Measurements from ENCODE around the gene PDC. TPM values are rescaled to one million over a fixed set of nuclear protein-coding genes. Genes with fewer than 3 reads are reported as not detected.

PDC gene
- total RNA-seq, 1 donor from 2014 or later, result not detected

DNA sequence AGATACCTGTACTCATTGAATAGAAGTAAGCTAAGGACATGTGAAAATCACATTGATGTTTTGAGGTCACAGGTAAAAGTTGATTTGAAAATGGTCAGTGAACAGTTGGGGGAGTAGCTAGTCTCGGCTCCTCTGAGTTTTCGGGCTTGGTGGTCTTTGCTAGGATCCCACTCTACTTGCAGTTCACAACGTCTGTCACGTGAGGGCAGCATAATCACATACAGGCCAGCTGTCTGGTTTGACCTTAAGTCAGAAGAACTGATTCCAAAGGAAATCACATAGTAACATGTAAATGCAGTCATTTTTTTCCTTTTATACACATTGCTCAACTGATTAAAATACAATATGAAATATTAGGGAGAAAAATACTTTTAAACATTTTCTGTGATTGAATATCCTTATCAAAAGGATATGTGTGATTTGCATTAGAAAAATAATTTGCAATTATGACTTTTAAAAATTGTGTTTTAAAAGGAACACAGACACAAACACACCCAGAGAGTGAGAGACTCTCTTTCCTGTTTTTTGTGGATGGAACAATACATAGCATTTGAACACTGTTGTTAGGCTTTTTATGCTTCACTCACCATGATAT is 21.8 kb upstream of the PDC start:
- peak overlapping the region; percentile 26 for H3K27ac Mint-ChIP-seq
- H3K4me1 Mint-ChIP-seq, result peaks cover 26% of the 10 kb centered on the region
- DNase-seq (ENCODE audit: low spot score in 2 of 2, unreplicated experiment in 2 of 2), result peak; percentile 25 to 84
- TF ChIP-seq, protein P1, sequence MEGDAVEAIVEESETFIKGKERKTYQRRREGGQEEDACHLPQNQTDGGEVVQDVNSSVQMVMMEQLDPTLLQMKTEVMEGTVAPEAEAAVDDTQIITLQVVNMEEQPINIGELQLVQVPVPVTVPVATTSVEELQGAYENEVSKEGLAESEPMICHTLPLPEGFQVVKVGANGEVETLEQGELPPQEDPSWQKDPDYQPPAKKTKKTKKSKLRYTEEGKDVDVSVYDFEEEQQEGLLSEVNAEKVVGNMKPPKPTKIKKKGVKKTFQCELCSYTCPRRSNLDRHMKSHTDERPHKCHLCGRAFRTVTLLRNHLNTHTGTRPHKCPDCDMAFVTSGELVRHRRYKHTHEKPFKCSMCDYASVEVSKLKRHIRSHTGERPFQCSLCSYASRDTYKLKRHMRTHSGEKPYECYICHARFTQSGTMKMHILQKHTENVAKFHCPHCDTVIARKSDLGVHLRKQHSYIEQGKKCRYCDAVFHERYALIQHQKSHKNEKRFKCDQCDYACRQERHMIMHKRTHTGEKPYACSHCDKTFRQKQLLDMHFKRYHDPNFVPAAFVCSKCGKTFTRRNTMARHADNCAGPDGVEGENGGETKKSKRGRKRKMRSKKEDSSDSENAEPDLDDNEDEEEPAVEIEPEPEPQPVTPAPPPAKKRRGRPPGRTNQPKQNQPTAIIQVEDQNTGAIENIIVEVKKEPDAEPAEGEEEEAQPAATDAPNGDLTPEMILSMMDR (IDR thresholded peaks at IDR 0.05; ENCODE audit: unreplicated experiment), result peak; percentile 70
- H3K9me3 Mint-ChIP-seq, result no peaks in the 10 kb centered on the region
- no peak overlapping the region for H3K4me3 Mint-ChIP-seq
- H3K36me3 Mint-ChIP-seq, result no peaks in the 10 kb centered on the region
- H3K27me3 Mint-ChIP-seq (ENCODE audit: low read depth), result no peaks in the 10 kb centered on the region

DNA sequence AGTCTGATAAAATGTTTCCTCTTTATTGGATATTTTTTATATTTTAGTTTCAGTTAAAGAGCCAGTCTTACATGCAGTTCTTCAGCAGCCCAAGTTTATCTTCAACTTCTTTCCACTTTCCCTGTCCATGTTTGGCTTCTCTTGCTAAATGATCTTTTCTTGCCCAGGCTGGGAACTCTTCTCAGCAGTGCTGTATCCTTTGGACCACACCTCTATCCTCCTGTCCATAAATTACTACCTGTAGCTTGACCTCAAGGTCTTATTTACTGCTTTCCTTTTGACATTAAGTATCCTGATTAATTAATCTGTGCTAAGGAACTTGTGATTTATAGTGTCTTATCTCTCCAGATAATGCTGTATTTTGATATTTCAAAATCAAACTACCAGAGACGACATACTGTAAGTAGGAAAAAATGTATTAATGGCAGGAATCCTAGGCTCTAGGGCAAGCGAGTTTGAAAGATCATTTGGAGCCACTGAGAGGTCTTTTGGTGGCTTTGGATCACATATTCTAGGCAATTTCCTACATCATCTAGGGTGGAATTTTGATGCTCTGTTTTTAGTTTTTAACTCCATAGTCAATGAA is 20.5 kb upstream of the PDC start:
- TF ChIP-seq, protein P1 (IDR thresholded peaks at IDR 0.05; ENCODE audit: unreplicated experiment), result no peak
- no peak overlapping the region for H3K4me3 Mint-ChIP-seq
- H3K27me3 Mint-ChIP-seq (ENCODE audit: low read depth), result no peaks in the 10 kb centered on the region
- H3K27ac Mint-ChIP-seq, result peak overlapping the region; percentile 60
- peaks cover 32% of the 10 kb centered on the region for H3K4me1 Mint-ChIP-seq
- H3K36me3 Mint-ChIP-seq, result no peaks in the 10 kb centered on the region
- no peak for DNase-seq (ENCODE audit: low spot score in 2 of 2, unreplicated experiment in 2 of 2)
- H3K9me3 Mint-ChIP-seq, result no peaks in the 10 kb centered on the region

GRCh38 chr1:186479162-186479561 is 18.2 kb upstream of the PDC start:
- H3K4me1 Mint-ChIP-seq, result peaks cover 41% of the 10 kb centered on the region
- H3K4me3 Mint-ChIP-seq, result no peak overlapping the region
- TF ChIP-seq, protein P1 (IDR thresholded peaks at IDR 0.05; ENCODE audit: unreplicated experiment), result no peak
- no peak for DNase-seq (ENCODE audit: low spot score in 2 of 2, unreplicated experiment in 2 of 2)
- H3K9me3 Mint-ChIP-seq, result no peaks in the 10 kb centered on the region
- no peak overlapping the region for H3K27ac Mint-ChIP-seq
- no peaks in the 10 kb centered on the region for H3K36me3 Mint-ChIP-seq
- H3K27me3 Mint-ChIP-seq (ENCODE audit: low read depth), result no peaks in the 10 kb centered on the region

DNA sequence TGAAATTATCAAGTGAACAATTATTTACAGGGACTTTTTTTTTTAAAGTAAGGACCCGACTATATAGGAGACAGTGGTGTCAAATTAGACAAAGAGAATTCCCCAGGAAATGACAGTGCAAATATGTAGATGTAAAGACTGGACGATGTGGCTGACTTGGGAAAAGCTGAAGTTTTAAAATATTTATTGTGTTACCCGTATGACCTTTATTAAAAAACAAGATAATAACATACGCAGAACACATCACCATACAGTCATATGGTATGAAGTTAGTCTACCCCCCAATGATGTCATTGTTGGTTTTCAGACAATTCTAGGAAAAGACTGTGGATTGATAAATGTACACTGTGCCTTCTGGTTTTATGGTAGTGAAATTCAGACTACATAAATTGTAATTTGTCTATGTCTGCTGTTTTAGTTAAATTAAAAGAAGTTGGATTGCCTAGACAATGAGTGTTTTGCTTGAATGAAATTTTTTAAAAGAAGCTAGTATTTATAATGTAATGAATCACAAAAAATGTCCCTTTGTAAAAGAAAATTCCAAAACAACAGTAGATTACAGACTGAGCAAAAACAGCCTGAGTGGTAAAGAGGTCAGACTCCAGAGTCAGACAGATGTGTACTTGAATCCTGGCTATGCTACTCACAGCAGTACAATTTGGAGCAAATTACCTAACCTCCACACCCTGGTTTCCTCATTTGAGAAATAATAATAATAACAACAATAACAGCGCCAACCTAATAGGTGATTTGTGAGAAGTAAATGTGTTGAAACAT is 15.5 kb upstream of the PDC start:
- peak overlapping the region; percentile 32 for H3K27ac Mint-ChIP-seq
- DNase-seq (ENCODE audit: low spot score in 2 of 2, unreplicated experiment in 2 of 2), result no peak
- TF ChIP-seq, protein P1 (IDR thresholded peaks at IDR 0.05; ENCODE audit: unreplicated experiment), result no peak
- peaks cover 35% of the 10 kb centered on the region for H3K4me1 Mint-ChIP-seq
- no peaks in the 10 kb centered on the region for H3K36me3 Mint-ChIP-seq
- H3K9me3 Mint-ChIP-seq, result no peaks in the 10 kb centered on the region
- no peak overlapping the region for H3K4me3 Mint-ChIP-seq
- no peaks in the 10 kb centered on the region for H3K27me3 Mint-ChIP-seq (ENCODE audit: low read depth)

- no peak for DNase-seq (ENCODE audit: low spot score in 2 of 2, unreplicated experiment in 2 of 2)
- no peaks in the 10 kb centered on the region for H3K27me3 Mint-ChIP-seq (ENCODE audit: low read depth)
- H3K4me1 Mint-ChIP-seq, result peaks cover 25% of the 10 kb centered on the region
- TF ChIP-seq, protein P1 (IDR thresholded peaks at IDR 0.05; ENCODE audit: unreplicated experiment), result no peak
- H3K36me3 Mint-ChIP-seq, result no peaks in the 10 kb centered on the region
- H3K27ac Mint-ChIP-seq, result peak overlapping the region; percentile 14
- H3K9me3 Mint-ChIP-seq, result no peaks in the 10 kb centered on the region
- H3K4me3 Mint-ChIP-seq, result no peak overlapping the region
Measured at GRCh38 chr1:186474208-186474607, 13.3 kb upstream of the PDC start.
